GM21515 (cell line): ENCODE data around the gene PEX16.

Experiments used
- ATAC-seq: cut with Tn5 transposase; IDR thresholded peaks from one replicate; pipeline ENCODE4 v1.9.1; 2021; ENCODE audit not compliant: unreplicated experiment

Gene PEX16

GRCh38 chr11:45879803-45880686 is 37.6 kb downstream of the PEX16 start:
- no peak for ATAC-seq

GRCh38 chr11:45877845-45878244 is 39.8 kb downstream of the PEX16 start:
- no peak for ATAC-seq

DNA sequence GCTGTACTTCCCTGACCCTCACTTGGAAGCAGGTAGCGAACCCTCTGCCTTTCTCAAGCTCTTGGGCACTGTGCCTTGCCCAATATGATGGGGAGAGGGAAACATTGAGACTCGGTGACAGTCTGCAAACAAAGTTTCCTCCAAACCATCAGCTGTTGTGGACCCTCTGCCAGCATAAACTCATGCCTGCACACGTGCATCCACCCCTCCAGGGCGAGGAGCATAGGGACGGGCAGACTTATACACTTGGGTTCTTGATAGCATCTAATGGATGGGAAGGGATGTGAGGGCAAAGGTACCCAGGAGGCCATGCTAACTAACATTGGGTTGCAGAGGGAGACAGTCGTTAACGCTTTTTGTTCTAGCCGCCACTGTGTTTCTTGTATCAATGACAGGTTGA is 40.5 kb downstream of the PEX16 start:
- ATAC-seq: no peak

DNA sequence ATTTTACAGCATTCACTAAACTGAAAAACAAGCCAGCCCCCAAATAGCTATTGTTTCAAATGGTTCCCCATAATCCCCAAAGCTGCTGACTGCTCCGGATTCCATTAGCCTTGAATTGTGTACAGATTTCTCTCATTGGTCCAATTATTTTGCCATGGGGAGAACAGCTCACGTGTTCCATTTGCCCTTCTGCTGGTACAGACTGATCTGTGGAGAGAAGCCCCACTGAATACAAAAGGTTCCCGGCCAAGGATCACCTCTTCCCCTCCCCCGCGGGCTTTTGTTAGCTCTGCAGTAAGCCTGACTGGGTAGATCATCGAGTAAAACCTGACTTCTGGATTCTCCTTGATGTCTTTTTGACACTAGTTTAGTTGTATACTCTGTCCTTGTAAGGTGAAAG is 41.3 kb downstream of the PEX16 start:
- no peak for ATAC-seq

DNA sequence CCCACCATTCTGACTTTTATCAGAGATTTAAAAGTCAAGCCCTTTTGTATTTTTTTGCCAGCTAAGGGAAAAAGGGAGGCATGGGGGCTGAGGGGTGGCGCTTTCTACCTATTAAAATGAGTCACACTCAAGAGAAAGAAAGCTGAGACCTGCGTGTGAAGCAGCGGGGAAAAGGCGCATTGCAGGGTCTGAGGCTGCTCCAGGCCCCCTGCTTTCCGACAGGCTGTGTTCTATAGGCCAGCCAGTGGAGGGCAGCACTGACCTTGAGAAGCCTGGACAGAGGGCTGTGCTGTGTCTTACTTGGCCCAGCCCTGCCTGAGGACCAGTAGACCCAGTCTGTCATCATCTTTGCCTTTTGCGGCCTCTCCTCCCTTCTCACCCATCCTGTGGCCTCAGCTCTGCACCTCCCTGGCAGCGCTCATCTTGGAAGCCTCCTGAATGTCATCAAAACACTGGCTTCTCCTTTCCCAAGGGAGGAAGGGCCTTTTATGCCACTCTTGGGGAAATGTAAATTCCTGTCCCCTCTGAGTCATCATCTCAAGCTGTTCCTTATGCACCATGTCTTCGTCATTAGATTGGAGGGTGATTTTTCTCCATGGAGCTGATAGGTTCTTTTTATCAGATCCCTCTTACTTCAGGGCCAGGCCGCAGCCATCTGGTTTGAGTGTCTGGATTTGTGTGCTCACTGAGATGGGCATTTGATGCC is 44.9 kb downstream of the PEX16 start:
- no peak for ATAC-seq

GRCh38 chr11:45871638-45872037 is 46.0 kb downstream of the PEX16 start:
- no peak for ATAC-seq

DNA sequence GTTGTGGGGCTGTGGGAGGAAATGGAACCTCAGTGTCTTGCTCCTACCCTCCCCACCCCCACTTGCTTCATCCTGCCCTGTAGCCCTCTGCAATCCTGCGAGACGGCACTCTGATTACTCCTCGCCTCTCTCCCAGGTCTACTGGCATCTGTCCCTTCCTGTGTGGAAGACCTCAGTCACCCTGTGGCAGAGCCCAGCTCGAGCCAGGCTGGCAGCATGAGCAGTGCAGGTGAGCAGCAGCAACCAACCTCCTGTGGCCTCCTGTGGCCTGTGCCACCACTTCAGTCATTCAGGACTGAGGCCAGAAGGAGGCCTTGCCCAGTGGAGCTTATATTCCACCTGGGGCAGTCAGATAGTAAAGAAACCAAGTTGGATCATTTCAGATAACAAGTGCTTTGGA is 47.0 kb downstream of the PEX16 start:
- no peak for ATAC-seq

- no peak for ATAC-seq
Observed at GRCh38 chr11:45869551-45869950, 48.1 kb downstream of the PEX16 start.

DNA sequence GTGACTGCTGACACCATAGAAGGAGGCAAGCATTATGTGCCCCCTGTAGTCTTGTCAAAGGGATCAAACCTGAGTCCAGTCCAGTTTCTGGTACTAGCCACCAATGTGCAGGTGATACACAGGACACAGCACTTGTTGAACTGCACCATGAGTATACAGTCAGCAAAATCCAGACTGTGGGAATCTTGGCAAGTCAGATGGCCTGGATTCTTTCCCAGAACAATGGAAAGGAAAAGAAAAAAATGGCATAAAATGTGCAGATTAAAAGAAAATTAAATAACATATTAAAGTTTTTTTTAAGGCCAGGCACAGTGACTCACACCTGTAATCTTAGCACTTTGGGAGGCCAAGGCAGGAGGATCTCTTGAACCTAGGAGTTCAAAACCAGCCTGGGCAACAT is 53.6 kb downstream of the PEX16 start:
- no peak for ATAC-seq

DNA sequence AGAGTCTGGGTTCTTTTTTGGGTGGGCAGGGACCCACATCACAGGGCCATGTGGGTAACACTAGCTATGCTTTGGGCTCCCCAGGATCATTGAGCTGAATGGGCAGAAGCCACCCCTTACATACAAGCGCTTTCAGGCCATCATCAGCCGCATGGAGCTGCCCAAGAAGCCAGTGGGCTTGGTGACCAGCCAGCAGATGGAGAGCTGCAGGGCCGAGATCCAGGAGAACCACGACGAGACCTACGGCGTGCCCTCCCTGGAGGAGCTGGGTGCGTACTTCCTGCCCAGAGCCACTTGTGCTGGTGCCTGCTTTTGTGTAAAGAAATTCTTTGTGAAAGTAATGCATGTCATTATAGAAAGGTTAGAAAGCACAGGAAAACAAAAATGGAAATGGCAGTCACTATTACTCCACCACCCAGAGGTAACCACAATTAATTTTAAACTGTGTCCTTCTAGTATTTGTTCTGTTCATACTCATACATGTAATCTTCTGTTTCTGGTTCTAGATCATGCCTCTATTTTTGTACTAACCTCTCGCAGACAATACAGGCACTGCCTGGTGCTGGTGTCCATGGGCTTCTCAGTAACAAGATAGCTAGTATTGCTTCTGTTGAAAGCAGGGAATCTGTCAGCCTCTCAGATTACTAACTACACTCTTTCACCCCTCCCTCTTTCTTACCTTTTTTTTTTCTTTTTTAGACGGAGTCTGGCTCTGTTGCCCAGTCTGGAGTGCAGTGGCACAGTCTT is 56.7 kb downstream of the PEX16 start:
- no peak for ATAC-seq

DNA sequence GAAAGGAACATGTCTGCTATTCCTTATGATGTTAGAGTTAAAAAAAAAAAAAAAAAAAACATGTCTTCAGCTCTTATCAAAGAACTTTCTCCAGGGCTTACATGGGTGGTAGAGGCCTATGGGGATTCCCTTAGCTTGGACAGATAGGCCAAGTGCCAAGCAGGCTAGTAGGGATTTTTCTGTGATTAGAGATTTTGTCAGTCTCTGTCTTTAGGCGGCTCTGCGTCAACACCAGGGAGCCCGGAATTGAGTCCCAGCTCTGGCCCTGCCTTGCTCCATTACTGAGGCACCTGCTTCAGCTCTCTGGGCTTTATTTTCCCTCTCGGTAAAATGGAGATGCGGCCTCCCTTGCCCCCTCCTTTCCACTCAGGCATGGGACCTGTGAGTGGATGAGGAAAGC is 57.3 kb downstream of the PEX16 start:
- no peak for ATAC-seq
